ENCODE measurements around the gene TFG.

DNA sequence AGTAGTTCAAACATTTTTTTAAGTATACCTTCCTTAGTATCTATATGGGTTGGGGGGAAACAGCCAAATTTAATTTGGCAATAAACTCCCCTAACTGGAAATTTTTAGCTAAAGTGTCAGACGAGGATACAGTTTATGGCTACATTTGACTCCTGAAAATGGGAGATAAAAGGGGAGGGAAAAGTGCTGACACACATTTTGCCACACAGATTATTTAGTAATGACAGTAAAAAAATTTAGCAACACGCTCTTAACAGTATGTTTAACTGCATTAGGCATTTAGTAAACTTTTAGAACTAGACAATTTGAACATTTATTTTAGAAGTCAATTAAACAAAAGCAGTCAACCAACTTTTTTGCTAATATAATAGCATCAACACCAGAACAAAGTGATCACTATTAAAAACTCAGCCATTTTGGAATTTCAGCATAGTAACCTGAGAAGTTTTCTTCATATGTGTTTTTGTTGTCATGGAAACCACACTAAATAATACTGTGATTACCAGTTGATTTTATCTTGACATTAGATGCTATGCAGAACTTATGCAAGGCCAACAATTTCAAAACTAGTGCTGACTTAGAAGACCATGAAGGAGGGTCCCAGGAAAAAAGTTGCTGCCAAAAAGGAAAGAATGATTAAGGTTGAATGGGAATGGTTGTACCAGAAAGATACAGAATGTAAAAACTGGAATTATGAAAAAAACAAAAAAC lies 47.0 kb upstream of the TFG start:
- no peak for TF ChIP-seq CTCF (IDR thresholded peaks at IDR 0.05)
- no peak for TF ChIP-seq POLR2A (IDR thresholded peaks at IDR 0.05)

All from uterus (tissue), 2 donors.